ENCODE data around the gene VPS35L. TPM values are rescaled to one million over a fixed set of nuclear protein-coding genes. Genes with fewer than 3 reads are reported as not detected.
A peak's percentile ranks its signal among the peaks of the same experiment; 100 is the strongest.

VPS35L gene
- total RNA-seq, 4 donors from 2014 or later = 41.4 to 68.1 (median 61.1) TPM

- TF ChIP-seq EP300 (IDR thresholded peaks at IDR 0.05) (no peak), CTCF (IDR thresholded peaks at IDR 0.05) (no peak), POLR2A (IDR thresholded peaks at IDR 0.05) (no peak)
- peak in 1 of 2 donors; percentile 25 for DNase-seq (ENCODE audit: low spot score in 2 of 2)
- H3K36me3 ChIP-seq = no peaks in the 10 kb centered on the region
- H3K9me3 ChIP-seq = no peaks in the 10 kb centered on the region
- WGBS, 2 donors = 65 to 73% methylated on average over 9 of the region's 9 CpGs
- H3K4me3 ChIP-seq = no peak overlapping the region
- no peaks in the 10 kb centered on the region for H3K27me3 ChIP-seq
- H3K27ac ChIP-seq = peak overlapping the region in 2 of 4 donors; percentile 30 to 46
- H3K4me1 ChIP-seq = peaks cover 0 to 39% (median 0%) of the 10 kb centered on the region in 4 donors
Observed at GRCh38 chr16:19745286-19746010, 189.9 kb downstream of the VPS35L start.

GRCh38 chr16:19746561-19746960 lies 191.1 kb downstream of the VPS35L start:
- TF ChIP-seq POLR2A (IDR thresholded peaks at IDR 0.05) (no peak), CTCF (IDR thresholded peaks at IDR 0.05) (no peak), EP300 (IDR thresholded peaks at IDR 0.05) (no peak)
- peak overlapping the region in 2 of 4 donors; percentile 6 to 42 for H3K27ac ChIP-seq
- DNase-seq (ENCODE audit: low spot score in 2 of 2) = no peak
- H3K4me3 ChIP-seq = no peak overlapping the region
- H3K27me3 ChIP-seq = no peaks in the 10 kb centered on the region
- WGBS, 2 donors = 10 to 13% methylated on average over 4 of the region's 4 CpGs
- H3K9me3 ChIP-seq = no peaks in the 10 kb centered on the region
- peaks cover 0 to 48% (median 0%) of the 10 kb centered on the region in 4 donors for H3K4me1 ChIP-seq
- H3K36me3 ChIP-seq = no peaks in the 10 kb centered on the region

GRCh38 chr16:19748389-19749168 lies 193.1 kb downstream of the VPS35L start:
- Histone ChIP-seq H3K27ac (peak overlapping the region in 2 of 4 donors; percentile 2 to 42), H3K27me3 (no peaks in the 10 kb centered on the region), H3K9me3 (no peaks in the 10 kb centered on the region), H3K4me3 (no peak overlapping the region), H3K4me1 (peaks cover 0 to 64% (median 0%) of the 10 kb centered on the region in 4 donors), H3K36me3 (no peaks in the 10 kb centered on the region)
- no peak for DNase-seq (ENCODE audit: low spot score in 2 of 2)
- 59 to 63% methylated on average over 2 of the region's 2 CpGs for WGBS, 2 donors
- TF ChIP-seq CTCF (IDR thresholded peaks at IDR 0.05) (no peak), EP300 (IDR thresholded peaks at IDR 0.05) (no peak), POLR2A (IDR thresholded peaks at IDR 0.05) (no peak)

- Histone ChIP-seq H3K36me3 (no peaks in the 10 kb centered on the region), H3K27ac (peak overlapping the region in 1 of 4 donors; percentile 42), H3K9me3 (no peaks in the 10 kb centered on the region), H3K27me3 (no peaks in the 10 kb centered on the region), H3K4me1 (peaks cover 0 to 73% (median 0%) of the 10 kb centered on the region in 4 donors), H3K4me3 (no peak overlapping the region)
- 82 to 85% methylated on average over 4 of the region's 4 CpGs for WGBS, 2 donors
- no peak for TF ChIP-seq POLR2A (IDR thresholded peaks at IDR 0.05)
- no peak for TF ChIP-seq CTCF (IDR thresholded peaks at IDR 0.05)
- TF ChIP-seq EP300 (IDR thresholded peaks at IDR 0.05) = no peak
- no peak for DNase-seq (ENCODE audit: low spot score in 2 of 2)
Observed at GRCh38 chr16:19749571-19750080, 194.1 kb downstream of the VPS35L start.

Other genes starting within 250 kb of the VPS35L start
- gene TMC5, start 137.8 kb upstream of the VPS35L start, total RNA-seq = not detected
- gene GDE1, start 33.6 kb upstream of the VPS35L start, total RNA-seq = 10 to 100 TPM; 40.6 to 58.1 (median 45.0) TPM
- gene CCP110, start 31.8 kb upstream of the VPS35L start, total RNA-seq = 10 to 100 TPM; 24.9 to 33.9 (median 27.2) TPM
- gene KNOP1, start 162.5 kb downstream of the VPS35L start, total RNA-seq = 10 to 100 TPM; 17.3 to 37.2 (median 26.2) TPM
- 10 to 100 TPM; 23.1 to 62.7 (median 37.6) TPM for gene IQCK, start 162.6 kb downstream of the VPS35L start, total RNA-seq

Data from tibial nerve (tissue), 4 donors.